OCI-LY3 (cell line): ENCODE data around the gene PAX9.

Experiments used
- CTCF ChIP-seq: fragments of 200-600, 300-600 bp; sonication (generic); IDR thresholded peaks from 2 replicates; pipeline ENCODE4 v1.5.1; 2014; ENCODE audit warnings: antibody characterized with exemption, low read length, low read depth
- EZH2phosphoT487 ChIP-seq: fragments of 200-600 bp; shearing (Covaris generic); IDR thresholded peaks from 2 replicates; pipeline ENCODE4 v1.6.1; 2018; ENCODE audit warnings: antibody characterized with exemption, mixed run types, low read depth

- TF ChIP-seq CTCF, result no peak
- TF ChIP-seq EZH2phosphoT487, result no peak
Observed at GRCh38 chr14:36701132-36701531, 39.5 kb downstream of the PAX9 start.
